Measurements from ENCODE around the gene ZNF74.

ZNF74 gene

DNA sequence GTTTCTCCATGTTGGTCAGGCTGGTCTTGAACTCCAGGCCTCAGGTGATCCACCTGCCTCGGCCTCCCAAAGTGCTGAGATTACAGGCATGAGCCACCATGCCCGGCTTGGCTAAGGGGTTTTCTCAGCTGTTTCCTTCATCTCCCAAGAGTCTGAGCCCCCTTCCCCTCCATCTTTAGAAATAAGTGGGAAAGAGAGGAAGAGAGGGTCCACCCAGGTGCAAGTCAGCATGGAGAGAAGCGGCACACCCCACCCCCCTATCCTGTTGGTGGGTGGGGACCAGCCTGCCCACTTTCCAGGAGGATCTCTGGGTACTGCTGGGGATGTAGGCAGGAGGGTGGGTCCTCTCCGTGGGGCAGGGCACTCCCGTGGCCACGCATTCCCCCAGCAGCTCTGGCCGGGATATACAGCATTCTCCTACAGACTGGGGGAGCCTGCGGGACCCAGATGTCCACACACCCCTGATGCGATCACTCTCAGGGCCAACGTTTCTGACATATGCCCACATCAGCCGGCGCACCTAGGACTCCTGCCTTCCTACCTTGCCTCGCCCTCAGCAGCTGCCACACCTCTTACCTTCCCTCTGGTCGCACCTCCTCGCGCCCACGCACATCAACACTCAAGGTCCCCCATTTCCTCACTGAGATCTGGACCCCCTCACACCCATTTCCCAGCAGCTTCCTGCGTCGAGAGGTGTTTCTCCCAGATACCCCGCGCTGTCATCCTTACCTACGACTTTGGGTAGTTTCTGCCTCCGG, 34.7 kb downstream of the ZNF74 start:
- TF ChIP-seq, protein P1, sequence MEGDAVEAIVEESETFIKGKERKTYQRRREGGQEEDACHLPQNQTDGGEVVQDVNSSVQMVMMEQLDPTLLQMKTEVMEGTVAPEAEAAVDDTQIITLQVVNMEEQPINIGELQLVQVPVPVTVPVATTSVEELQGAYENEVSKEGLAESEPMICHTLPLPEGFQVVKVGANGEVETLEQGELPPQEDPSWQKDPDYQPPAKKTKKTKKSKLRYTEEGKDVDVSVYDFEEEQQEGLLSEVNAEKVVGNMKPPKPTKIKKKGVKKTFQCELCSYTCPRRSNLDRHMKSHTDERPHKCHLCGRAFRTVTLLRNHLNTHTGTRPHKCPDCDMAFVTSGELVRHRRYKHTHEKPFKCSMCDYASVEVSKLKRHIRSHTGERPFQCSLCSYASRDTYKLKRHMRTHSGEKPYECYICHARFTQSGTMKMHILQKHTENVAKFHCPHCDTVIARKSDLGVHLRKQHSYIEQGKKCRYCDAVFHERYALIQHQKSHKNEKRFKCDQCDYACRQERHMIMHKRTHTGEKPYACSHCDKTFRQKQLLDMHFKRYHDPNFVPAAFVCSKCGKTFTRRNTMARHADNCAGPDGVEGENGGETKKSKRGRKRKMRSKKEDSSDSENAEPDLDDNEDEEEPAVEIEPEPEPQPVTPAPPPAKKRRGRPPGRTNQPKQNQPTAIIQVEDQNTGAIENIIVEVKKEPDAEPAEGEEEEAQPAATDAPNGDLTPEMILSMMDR (IDR thresholded peaks at IDR 0.05; ENCODE audit: low read depth, low read length) = no peak
- TF ChIP-seq, protein P2, sequence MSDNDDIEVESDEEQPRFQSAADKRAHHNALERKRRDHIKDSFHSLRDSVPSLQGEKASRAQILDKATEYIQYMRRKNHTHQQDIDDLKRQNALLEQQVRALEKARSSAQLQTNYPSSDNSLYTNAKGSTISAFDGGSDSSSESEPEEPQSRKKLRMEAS (IDR thresholded peaks at IDR 0.05; ENCODE audit: low read depth, low read length) = no peak
- TF ChIP-seq POLR2A (IDR thresholded peaks at IDR 0.05; ENCODE audit: extremely low read depth, insufficient read length) (no peak), MYC (IDR thresholded peaks at IDR 0.05; ENCODE audit: low read depth, low read length) (no peak)
- DNase-seq (ENCODE audit: low read depth) = no peak
- H3K4me3 ChIP-seq (ENCODE audit: low read depth, low read length) = no peak overlapping the region

DNA sequence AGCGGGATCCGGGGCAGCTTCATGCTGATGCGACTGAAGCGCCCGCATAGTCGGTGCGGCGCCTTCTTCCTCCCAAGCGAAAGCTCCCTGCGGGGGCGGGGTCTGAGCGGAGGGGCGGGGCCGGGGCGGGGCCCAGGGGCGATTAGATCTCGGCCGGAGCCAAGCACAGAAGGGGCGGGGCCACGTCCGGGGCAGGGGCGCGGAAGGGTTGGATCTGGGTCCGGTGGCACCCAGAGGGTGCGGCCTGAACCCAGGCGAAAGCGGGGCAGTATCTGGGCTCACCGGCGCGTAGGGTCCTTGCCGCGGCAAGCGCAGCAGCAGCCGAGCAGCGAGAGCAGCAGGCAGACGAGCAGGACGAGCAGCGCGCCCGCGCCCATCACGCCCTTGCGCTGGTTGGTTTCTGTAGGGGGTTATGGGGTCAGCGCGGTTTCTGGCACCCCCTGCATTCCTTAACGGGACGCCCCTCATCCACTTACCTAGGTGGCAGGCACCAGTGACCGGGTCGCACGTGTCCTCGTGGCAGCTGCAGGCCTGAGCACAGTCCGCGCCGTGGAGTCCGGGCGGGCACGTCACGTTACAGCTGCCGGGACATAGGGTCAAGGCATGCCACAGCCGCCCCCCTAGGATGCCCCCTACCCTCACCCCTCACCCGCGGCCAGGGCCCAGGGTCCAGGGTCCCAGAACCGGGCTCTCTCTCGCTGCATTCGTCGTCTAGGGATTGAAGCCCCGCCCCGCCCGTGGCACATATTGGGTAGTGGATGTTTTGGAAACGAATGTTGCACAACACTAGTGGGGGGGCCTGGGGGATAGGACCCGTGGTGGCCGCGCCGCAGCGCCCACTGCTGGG, 35.5 kb downstream of the ZNF74 start:
- TF ChIP-seq, protein P1 (IDR thresholded peaks at IDR 0.05; ENCODE audit: low read depth, low read length) = no peak
- TF ChIP-seq, protein P2 (IDR thresholded peaks at IDR 0.05; ENCODE audit: low read depth, low read length) = no peak
- TF ChIP-seq POLR2A (IDR thresholded peaks at IDR 0.05; ENCODE audit: extremely low read depth, insufficient read length) (no peak), MYC (IDR thresholded peaks at IDR 0.05; ENCODE audit: low read depth, low read length) (no peak)
- peak overlapping the region; percentile 48 for H3K4me3 ChIP-seq (ENCODE audit: low read depth, low read length)
- DNase-seq (ENCODE audit: low read depth) = peak; percentile 78

DNA sequence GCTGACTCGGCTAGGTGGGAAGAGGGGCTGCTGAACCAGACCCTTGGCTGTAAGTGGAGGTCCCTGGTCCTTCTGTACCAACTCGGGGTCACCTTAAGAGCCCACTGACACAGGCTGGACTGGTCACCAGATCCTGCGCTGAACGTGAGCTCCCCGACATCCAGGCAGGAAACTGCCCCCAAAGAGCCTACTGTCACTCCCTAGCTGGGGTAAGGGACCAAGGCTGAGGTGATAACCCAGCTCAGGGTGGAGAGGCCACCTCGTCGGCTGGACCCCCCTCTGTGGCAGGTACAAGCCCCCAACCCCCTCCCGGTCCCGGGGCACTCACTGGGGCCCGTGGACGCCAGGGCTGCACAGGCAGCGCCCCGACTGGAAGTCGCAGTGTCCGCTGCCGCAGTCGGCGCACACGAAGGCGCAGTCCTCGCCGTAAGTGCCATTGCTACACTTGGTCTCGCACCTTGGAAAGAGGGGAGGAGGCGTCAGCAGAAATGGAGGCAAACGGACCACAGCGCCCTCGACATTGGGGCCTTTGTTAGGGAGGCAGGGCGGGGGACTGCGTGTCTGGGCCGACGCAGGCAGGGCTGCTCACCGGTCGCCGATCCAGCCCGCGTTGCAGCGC, 36.3 kb downstream of the ZNF74 start:
- DNase-seq (ENCODE audit: low read depth) = no peak
- no peak overlapping the region for H3K4me3 ChIP-seq (ENCODE audit: low read depth, low read length)
- TF ChIP-seq, protein P1 (IDR thresholded peaks at IDR 0.05; ENCODE audit: low read depth, low read length) = peak; percentile 25
- no peak for TF ChIP-seq MYC (IDR thresholded peaks at IDR 0.05; ENCODE audit: low read depth, low read length)
- no peak for TF ChIP-seq POLR2A (IDR thresholded peaks at IDR 0.05; ENCODE audit: extremely low read depth, insufficient read length)

DNA sequence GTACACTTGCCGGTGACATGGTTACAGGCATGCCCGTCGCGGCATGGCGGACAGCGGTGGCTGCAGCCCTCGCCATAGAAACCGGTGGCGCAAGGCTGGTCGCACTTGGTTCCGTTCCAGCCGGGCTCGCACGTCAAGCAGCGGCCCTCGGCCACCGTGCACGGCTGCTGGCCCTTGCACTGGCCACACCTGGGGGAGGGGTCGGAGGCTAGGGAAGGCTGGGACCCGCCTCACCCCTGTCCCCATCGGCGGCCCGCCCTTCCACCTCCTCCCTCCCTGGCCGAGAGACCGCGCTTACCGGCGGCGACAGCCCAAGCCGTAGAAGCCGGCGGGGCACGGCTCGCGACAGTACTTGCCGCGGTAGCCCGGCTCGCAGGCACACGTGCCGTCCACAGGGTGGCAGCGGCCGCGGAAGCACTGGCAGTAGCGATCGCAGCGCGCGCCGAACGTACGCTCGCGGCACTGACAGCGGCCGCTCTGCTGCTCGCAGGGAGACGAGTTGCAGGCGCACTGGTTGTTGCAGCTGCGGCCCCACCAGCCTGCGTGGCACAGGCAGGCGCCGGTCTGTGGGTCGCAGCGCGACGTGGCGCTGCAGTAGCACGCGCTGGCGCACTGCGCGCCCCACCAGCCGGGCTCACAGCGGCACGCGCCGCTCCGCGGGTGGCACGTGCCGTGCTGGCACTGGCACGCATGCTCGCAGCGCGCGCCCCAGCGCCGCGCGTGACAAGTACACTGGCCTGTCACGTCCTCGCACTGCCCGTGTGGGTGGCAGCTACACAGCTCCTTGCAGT, 37.0 kb downstream of the ZNF74 start:
- H3K4me3 ChIP-seq (ENCODE audit: low read depth, low read length) = no peak overlapping the region
- TF ChIP-seq MYC (IDR thresholded peaks at IDR 0.05; ENCODE audit: low read depth, low read length) (no peak), POLR2A (IDR thresholded peaks at IDR 0.05; ENCODE audit: extremely low read depth, insufficient read length) (no peak)
- TF ChIP-seq, protein P1 (IDR thresholded peaks at IDR 0.05; ENCODE audit: low read depth, low read length) = peak; percentile 38
- TF ChIP-seq, protein P2 (IDR thresholded peaks at IDR 0.05; ENCODE audit: low read depth, low read length) = no peak
- peak; percentile 85 for DNase-seq (ENCODE audit: low read depth)

DNA sequence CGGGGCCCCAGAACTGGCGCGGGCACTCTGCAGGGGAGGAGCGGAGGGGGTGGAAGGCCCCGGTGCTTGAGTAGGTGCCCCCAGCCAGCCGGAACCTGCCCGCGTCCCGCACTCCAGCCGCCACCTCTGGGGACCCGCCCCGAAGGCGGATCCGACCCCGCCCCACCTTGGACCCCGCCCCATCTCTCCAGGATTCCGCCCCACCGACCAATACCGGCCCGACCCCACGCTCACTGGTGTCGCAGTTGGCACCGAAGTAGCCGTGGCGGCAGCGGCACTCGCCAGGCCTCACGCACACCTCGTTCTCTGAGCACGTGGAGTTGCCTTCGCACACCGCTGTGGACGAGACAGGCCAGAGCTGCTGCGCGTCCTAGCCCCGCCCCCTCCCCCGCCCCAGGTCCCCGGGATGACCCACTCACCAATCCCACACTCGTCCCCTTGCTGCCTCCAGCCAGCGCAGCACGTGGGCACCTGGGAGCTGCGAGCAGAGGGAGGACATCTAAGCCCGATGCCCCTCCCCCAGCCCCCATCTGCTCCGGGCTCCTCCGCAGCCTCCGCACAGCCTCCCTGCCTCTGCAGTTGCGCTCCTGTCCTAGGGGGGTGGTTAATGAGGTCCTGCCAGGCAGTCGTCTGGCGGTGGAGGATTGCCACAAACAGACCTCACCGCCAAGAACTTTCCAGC, 37.7 kb downstream of the ZNF74 start:
- TF ChIP-seq POLR2A (IDR thresholded peaks at IDR 0.05; ENCODE audit: extremely low read depth, insufficient read length) (no peak), MYC (IDR thresholded peaks at IDR 0.05; ENCODE audit: low read depth, low read length) (no peak)
- TF ChIP-seq, protein P2 (IDR thresholded peaks at IDR 0.05; ENCODE audit: low read depth, low read length) = no peak
- TF ChIP-seq, protein P1 (IDR thresholded peaks at IDR 0.05; ENCODE audit: low read depth, low read length) = no peak
- no peak overlapping the region for H3K4me3 ChIP-seq (ENCODE audit: low read depth, low read length)
- no peak for DNase-seq (ENCODE audit: low read depth)
